Amniotic epithelial cell (primary cell): ENCODE results near the gene WRAP73.

Experiments used
- DNase-seq: peaks from one replicate; pipeline ENCODE4 v3.0.0-alpha.2; 2010; ENCODE audit warnings: low read depth

The WRAP73 gene

DNA sequence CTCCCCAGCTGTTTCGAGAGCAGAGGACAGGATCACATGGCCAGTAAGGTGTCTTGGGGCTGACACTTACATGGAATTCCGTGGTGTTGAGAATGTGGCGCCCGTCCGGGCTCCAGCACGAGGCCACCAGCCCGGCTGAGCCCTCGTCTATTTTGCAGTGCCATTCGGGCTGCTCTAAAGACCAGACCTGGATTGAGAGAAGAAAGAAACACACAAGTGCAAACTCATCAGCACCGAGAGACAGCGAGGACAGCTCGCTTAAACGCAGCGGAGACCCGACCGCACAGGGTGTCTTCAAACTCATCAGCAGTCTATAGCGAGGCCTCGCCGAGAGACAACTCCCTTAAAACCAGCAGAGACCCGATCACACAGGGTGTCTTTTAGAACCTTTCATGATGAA is 3.3 kb downstream of the WRAP73 start:
- DNase-seq, result no peak

DNA sequence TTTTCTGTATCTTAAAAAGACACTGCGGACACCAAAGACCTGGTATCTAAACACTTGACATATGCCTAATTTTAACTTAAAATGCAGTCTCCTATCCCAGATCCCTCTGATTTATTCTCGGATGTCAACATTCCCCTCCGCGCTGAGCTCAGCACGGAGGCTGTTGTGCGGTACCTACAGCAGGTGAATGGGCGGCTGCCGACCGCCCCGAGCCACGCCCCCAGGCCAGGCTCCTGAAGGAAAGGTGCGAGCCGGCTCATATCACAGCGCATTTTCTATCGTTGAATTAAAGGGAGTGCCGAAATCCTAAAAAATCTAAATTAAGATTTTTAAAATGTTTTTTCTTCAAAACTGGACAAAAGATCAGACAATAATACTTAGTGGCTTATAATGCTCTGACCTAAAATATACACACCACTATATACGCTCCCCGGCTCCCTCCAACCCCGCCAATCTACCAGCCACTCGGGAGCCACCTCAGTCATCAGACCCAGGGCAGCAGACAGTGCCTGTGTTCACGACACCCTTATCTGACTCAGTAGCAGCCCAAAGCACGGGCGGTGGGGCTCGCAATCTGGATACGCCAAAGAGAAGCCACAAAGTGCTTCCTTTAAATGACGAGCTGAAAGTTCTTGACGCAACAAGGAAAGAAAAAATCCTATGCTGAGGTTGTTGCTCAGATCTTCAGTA is 4.1 kb downstream of the WRAP73 start:
- no peak for DNase-seq

DNA sequence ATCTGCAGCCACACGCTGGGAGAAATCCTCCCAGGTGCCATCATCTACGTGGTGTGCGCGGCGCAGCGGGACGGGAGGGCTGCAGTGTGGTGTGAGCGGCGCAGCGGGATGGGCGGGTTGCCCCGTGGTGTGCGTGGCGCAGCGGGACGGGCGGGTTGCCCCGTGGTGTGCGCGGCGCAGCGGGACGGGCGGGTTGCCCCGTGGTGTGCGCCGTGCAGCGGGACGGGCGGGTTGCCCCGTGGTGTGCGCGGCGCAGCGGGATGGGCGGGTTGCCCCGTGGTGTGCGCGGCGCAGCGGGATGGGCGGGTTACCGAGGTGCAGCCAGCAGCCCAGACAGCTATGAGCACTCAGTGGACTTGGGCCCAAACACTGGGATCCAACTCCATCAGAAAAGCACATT is 4.7 kb downstream of the WRAP73 start:
- no peak for DNase-seq

DNA sequence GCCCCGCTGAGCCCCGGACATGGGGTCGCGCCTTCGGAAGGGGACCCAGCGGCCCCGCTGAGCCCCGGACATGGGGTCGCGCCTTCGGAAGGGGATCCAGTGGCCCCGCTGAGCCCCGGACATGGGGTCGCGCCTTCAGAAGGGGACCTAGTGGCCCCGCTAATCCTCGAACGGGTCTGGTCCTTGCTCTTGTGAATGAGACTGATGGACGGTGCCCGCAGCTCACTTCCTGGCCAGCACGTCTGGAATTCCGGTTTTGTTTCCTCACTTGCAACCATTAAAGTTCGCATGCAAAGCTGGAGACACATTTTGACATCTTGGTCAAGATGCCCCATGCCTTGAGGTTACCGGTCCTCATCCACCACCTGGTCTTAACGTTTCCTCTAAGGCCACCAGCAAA is 5.6 kb downstream of the WRAP73 start:
- no peak for DNase-seq

DNA sequence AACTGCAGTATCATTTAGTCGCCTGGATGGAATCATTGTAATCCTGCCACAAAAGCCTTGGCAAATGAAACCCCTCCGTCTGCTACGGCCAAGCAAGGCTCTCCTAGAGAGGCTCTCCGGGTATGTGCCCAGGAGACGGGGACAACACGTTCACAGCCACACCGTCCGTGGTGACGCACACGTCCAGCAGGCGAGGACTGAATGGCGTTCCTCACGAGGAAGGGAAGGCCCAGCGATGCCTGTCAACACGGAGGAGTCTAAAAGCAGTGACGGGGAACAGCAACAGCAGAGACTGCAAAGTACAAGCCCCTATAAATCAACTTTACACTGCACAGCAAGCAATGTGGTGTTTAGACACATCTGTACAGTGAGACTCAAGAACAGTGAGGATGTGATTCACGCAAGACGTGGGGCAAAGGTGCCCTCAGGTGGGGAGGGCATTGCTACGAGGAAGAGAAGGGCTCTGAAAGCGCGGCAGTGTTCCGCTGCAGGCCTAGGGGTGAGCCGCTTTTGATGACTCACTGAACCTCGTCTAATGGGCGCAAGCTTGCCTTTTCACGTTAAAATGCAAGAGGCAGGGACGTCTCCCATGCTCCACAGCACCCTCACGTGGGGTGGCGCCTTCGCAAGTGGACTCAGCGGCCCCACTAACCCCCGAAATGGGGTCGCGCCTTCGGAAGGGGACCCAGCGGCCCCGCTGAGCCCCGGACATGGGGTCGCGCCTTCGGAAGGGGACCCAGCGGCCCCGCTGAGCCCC is 6.8 kb downstream of the WRAP73 start:
- no peak for DNase-seq

DNA sequence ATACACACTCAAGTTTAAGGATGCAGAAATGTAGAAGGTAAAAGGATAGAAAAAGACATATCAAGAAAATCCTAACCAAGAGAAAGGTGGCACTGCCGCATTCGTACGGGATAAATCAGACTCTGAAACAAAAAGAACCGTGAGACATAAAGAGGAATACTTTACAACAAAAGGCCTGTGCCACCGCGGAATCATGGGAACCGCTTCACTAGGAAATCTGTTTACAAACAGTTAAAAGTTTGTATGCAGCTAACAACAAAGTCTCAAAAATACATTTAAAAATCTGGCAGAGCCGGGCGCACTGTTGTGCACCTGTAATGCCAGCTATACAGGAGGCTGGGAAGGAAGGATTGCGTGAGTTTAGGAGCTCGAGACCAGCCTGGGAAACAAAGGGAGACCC is 8.1 kb downstream of the WRAP73 start:
- no peak for DNase-seq

DNA sequence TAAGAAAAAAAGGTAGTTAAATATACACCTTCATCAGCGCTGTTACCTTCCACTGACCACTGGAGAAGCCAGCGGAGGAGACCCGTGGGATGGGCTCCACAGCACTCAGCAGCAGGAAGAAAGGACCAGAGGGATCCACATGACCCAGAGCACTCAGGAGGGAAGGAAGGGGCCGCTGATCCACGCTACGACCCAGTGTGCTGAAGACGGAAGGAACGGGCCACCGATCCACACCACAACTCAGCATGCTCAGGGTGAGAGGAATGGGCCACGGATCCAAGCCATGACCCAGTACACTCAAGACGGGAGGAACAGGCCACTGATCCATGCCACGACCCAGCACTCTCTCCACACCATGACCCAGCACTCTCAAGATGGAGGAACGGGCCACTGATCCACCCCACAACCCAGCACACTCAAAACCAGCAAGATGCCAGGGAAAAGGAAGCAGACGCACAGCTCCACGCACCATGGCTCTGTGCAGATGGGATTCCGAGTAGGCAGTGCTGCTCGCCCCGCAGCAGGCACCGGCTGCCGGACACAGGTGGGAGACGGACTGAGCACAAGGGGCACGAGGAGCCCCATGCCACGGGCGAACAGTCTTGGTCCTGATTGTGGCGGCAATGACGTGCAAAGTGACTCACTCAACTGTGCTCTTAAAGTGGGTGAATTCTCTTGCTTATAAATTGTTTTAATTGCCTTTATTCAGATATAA is 8.7 kb downstream of the WRAP73 start:
- no peak for DNase-seq

DNA sequence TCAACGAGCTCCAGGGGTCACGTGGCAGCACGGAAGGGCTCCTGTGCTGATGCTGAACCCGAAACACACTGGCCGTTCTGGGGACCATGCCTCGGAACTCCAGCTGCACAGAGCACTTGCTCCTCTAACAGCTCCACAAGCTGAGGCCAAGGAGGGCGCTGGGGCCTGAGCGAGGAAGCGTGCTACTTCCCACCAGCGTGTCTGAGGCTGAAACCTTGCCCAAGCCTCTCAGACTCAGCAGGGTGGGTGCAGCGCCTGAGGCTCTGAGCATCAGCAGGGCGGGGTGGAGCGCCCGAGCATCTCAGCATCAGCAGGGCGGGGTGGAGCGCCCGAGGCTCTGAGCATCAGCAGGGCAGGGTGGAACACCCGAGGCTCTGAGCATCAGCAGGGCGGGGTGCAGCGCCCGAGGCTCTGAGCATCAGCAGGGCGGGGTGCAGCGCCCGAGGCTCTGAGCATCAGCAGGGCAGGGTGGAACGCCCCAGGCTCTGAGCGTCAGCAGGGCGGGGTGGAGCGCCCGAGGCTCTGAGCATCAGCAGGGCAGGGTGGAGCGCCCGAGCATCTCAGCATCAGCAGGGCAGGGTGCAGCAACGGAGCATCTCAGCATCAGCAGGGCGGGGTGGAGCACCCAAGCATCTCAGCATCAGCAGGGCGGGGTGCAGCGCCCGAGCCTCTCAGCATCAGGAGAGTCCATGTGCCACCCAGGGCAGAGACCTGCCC is 9.6 kb downstream of the WRAP73 start:
- DNase-seq, result no peak

DNA sequence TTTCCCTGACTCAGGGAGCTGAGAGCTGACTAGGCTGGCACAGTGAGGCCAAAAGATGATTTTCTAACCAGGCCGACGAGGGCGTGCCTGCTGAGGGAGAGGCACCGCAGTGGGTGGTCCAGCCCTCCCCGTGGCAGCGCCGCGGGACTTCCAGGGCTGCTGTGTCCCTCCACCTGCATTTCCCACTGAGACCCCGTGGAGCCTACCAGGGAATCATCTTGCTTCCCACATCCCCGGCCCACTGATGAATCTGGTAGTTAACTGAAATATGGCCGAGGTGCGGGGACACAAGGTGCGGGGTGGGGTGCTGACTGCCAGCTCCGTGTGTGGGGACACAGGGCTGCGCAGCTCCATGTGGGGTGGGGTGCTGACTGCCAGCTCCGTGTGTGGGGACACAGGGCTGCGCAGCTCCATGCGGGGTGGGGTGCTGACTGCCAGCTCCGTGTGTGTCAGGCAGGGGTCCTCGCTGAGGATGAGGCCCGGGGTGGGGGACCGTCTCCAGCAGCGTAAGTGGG is 10.4 kb downstream of the WRAP73 start:
- no peak for DNase-seq

DNA sequence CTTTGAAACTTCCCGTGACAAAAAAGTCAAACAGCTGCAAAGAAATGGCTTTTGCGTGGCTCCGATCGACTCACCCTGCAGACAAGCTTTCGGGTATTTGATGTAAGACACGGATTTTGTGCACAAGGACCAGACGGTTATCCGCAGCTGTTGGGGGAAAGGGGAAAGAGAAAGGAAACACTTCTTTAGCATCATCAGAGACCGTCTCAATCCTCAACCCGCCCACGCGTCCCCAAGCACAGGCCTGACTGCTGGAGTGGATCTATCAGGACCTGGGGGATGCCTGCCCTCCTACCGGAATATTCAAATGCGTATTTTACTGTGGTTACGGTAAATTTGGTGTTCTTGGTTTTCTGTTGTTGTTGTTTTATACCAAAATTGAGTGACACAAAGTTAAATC is 11.2 kb downstream of the WRAP73 start:
- no peak for DNase-seq

DNA sequence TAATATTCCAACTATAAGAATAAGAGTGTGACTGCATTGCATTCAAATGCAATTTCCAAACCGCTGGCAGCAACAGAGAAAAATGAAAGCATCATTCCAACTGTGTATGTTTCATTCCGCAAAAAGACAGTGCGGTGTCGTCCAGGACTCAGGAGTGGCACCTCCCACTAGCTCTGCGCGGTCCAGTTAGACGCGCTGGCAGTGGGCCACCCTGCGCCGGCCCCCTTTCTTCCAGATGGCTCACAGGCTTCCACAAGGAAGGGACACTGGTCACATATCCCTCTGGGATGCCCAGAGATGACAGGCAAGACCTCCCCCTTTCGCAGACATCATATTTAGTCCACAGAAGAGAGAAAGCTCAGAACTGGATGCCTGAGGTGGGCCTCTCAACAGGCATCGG is 11.9 kb downstream of the WRAP73 start:
- DNase-seq, result no peak

DNA sequence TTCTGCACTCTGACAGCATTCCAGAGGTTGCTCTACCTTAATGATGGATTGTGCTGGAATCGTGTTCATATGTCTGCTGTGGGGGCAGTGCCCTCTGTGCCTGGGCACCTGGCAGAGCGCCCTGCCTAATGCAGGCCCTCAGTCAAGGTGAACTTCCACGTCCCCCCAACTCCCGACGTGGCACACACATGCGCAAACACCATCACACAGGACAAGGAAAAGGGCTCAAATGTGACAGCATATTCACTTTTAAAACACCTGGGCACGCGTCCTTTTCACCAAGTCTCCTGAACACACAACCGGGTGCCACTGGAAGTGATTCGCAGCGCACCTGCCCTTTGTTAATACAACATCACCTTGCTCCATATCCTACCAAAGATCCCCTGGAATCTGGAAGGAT is 13.4 kb downstream of the WRAP73 start:
- no peak for DNase-seq

DNA sequence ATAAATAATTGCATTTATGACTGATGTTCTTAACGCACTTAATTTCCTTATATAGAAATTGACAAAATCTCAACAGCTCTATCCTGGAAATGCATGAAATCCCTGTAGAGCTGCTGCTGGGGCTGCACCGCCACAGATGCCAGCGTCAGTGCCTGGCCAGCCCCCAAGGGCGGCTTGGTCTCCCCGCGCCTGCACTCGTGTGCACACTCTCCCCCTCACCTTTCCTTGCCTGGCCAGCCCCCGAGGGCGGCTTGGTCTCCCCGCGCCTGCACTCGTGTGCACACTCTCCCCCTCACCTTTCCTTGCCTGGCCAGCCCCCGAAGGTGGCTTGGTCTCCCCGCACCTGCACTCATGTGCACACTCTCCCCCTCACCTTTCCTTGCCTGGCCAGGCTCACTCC is 13.8 kb downstream of the WRAP73 start:
- DNase-seq, result no peak

DNA sequence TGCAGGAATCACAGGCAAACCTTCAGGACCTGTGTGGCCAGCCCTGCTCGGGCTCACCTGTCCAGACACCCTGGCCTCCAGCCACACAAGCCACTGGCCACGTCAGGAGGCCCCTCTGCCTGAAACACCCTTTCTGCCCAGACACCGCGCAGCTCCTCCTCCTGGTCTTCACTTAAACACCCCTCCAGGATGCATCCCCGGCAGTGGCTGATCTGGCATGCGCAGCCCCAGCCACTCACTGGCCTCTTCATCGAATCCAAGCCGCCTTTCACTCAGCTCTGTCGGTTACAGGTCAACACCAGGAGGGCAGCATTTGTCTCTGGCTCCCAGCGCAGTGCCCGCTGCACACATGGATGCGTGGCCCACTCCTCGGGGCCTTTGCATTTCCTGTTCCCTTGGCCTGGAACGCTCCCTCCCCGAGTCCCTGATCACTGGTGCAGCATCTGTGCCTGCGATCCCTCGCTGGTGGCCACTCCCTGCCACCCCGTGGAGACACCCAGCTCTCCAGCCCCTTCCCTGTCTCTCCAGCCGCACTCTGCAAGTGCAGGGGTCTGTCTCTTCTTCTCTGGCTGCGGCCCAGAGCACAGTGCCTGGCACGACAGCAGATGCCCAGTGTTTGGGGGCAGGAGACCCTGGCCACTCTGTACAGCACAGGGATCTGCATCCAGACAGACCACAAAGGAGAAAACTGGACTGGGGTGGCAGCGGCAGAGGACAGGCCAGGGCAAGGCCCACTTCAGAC is 15.7 kb downstream of the WRAP73 start:
- no peak for DNase-seq

DNA sequence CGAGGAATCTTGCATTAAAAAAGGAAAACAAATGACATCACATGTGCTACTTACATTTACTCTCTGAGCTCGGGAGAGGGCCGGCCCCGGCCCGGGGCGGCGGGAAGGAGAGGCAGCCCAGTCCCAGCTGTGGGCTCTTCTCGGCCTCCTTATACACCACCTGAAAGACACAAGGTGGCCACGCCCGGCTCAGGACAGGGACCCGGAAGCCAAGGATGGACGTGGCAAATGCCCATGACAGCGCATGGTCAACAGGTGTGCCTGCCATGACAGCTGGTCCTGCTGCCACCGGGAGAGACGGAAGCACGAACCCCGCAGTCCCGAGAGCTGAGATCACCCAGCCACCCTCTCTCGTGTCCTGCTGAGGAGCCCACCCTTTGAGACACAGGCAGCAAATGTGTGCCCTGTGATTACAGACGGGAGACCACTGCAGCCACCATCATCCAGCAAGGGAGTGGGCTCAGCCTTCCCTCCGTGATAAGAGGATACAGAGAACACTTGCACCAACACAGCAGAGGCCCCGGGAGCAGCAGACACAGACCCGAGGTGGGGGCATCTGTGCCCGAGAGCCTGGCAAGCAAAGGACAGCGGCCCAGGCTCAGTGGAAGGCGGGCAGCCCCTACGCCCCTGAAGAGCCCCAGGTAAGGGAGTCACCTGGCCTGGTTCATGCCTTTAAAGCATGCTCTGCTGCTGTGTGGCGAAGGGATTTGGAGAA is 16.4 kb downstream of the WRAP73 start:
- DNase-seq, result no peak

DNA sequence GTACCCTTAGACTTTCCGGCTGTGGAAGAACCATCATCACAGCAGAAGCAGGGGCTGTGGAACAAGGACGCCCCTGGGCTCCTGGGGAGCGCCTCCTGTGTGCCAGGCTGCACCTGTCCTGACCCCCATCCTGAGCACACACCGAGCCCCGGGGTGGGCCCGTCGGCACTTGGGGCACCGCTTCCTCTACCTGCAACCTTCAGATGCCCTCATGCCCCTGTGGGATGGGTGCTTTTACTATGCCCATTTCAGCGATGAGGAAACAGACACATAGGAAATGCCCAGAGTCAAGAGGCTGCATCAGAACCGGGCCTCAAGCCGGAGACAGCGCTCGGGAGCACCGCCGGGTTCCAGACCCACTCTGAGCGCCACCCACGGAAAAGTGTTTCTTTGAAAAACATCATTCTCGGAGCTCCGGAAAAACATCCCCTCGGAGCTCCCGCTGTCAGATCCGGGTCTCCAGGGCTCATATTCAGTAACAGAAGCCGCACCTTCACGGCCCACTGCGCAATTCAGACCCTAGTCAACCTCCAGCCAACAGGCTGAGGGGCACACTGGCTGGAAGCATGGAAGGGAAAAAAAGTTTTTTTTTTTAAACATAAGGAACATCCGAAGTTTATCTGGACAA is 17.1 kb downstream of the WRAP73 start:
- no peak for DNase-seq

DNA sequence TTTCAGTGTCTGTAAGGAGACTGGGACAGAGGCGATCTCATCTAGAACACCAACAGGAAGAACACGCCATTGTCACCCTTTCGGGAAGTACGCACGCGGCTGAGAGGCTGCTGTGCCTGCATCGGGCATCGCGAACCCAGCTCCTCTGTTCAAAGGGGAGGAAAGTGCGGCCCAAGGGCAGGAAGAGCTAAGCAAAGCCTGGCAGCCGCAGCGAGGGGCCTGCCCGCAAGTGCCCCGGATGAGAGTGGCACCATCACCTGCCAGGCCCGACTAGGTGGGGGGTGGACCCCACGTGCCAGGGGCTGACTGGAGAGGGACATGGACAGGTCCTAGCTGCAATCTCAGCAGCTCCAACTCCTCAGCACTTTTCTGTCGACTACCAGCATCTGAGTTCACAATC is 17.6 kb downstream of the WRAP73 start:
- DNase-seq, result no peak

DNA sequence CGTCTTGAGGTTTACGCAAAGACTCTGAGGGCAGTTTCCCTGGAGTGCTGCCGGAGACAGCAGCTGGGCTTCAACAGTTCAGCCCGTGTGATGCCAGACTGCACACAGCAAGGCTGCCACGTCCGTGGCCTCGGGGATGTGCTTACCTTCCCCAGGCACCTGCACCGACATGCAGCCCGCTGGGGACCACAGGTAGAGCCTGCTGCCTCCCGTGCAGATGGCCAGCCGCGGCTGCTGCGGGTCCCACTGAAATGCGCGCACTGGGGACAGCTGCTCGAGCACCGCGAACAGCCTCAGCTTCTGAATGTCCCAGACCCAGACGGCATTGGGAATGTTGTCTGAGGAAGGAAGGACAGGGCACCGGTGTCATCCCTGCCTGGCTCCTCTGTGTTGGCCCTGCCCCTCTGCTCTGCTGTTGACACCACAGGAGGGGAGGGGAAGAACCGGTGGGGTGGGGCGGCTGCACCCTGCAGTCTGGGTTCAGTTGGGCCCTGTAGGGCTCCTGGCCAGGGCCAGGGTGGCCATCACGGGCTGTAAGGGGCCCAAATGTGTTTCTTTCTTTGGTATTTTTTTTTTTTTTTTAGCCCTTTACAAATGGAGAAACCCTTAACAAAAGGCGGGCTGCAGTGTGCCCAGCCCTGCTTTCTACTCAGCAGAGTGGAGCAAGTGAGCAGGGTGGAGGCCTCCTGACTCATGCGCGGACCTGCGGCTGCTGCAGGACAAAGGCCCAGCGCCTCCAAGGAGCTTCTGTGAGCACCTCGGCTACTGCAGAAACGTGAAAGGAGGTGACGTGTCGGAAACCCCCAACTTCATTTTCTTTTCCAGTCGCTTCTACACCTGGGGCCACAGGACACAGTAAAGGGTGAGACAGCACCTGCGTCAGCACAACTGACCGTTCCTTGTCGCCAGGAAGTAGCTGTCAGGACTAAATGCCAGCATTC is 18.3 kb downstream of the WRAP73 start:
- DNase-seq, result no peak

DNA sequence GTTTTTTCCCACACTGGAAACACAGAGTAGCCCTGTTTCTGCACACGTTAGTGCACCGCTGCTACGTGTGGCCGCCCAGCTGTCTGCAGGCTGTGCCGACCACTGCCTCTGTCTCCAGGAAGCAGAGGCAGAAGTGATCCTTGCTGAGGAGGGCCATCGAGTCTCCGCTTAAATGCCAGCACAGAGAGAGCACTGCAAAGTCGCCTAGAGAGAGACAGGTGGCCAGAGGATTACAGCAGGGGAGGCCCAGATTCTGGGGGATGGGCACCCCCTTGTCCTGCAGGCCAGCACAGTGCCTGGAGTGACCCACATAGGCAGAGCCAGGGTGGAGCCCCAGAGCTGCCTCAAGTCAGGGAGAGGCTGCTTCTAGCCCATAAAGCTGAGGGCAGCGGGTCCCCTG is 19.0 kb downstream of the WRAP73 start:
- DNase-seq, result no peak
